Epithelial cell of prostate (primary cell): ENCODE results near the gene CEBPZ.
"Not testable (repeated sequence)": the region's sequence is repeated elsewhere in the genome, so short reads cannot be mapped to it uniquely, and the experiment has no call there.

Experiments used
- DNase-seq: peaks from one replicate; pipeline ENCODE4 v3.0.0-alpha.2; 2011; ENCODE audit warnings: low read depth, low spot score
- H3K27ac ChIP-seq: fragments of 450-650 bp; 2 replicates; pipeline ENCODE4 v1.5.1; 2017; ENCODE audit warnings: mild to moderate bottlenecking

CEBPZ gene

DNA sequence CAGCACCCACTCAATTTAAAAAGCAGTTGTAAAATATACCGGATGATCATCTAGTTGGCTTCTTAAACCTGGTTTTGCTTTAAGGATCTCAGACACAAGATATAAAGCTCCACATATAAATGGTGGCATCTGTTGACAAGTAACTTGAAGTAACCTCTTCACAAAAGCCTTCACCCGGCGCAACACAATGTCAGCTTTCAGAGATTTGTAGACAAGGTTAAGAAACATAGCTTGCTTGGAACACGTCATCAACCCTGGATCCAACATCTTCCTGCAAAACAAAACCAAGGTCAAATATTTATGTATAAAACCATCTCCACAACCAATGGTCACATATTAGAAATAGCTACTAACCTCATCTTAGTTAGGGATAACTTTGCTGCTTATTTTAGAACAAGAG is 8.3 kb downstream of the CEBPZ start:
- no peak overlapping the region for H3K27ac ChIP-seq
- no peak for DNase-seq

DNA sequence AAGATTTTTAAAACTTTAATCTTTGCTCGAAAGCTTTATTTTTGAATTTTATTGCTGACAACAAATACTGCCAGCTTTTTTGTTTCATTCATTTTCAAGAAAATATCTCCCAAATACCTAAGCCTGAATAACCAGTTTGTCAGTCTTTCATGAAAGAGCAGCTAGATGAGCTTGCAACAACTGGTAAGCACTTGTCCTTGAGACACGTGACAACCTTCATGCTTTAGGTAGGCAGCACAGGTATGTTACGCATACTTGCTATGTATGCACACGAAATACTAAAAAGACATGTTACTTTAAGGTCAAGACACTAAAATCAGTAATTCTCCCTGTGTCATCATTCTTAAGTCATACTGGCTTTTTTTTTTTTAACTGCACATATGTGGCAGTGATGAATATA is 12.3 kb downstream of the CEBPZ start:
- H3K27ac ChIP-seq, result peak overlapping the region; percentile 76
- DNase-seq, result peak; percentile 86

DNA sequence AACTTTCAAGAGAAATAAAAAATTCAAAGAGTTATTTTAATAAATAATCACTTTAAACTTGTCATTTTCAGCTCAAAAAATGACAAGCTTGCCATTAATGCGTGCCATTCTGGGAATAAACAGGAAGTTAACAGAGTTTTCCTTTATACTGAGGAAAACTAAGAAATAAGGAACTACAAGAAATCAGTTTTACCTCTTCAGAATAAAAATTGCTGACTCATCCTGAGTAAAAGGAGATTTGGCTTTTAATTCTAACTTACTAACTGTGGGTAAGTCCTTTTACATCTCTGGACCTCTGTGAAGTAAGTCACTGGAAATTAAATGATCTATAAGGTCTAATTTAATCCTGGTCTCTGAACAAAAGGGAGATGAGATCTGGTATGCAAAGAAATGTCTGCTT is 16.1 kb downstream of the CEBPZ start:
- H3K27ac ChIP-seq, result no peak overlapping the region
- no peak for DNase-seq

DNA sequence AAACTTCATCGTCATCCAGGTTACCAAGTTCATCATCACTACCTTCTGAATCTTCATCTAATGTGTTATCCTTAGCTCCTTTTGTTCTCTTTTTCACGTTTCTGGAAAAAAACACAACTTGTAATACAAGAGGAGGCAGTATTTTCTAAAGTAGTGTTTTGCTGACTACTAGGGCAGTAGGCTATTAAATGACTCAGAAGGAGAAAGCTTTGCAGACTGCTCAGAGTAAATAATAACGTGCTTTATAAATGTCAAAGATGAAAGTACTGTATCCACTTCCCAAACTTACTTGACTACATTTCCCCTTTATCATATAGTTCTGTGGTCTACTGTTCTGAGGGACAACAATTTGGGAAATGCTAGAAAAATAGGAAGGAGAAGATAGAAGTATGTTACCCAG is 19.5 kb downstream of the CEBPZ start:
- no peak overlapping the region for H3K27ac ChIP-seq
- no peak for DNase-seq

DNA sequence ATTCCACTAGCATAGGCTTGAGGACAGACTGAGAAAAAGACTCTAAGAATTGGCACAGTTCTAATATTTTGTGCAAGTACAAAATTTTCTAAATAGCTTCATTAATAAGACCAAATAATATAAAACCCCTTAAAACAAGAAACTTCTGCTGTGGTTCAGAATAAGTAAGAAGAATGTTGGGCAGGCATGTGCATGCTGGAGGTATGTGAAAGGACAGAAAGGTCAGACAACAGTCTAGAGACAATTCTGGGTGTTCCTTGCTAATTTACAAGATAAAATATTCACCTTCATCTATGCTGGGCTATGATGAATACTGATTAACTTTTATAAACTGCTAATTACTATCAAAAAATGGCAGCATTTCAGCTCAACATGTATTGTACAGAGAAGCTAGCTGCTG is 20.2 kb downstream of the CEBPZ start:
- DNase-seq, result no peak
- no peak overlapping the region for H3K27ac ChIP-seq

DNA sequence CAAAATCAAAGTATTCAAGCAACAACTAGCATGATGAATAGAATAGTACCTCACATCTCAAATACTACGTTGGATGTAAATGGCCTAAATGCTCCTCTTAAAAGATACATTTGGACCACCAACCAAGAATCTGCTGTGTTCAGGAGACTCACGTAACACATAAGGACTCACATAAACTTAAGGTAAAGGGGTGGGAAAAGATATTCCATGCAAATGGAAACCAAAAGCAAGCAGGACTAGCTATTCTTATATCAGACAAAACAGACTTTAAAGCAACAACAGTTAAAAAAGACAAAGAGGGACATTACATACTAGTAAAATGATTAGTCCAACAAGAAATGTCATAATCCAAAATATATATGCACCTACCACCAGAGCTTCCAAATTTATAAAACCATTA is 24.6 kb downstream of the CEBPZ start:
- not testable (repeated sequence) for H3K27ac ChIP-seq, DNase-seq

DNA sequence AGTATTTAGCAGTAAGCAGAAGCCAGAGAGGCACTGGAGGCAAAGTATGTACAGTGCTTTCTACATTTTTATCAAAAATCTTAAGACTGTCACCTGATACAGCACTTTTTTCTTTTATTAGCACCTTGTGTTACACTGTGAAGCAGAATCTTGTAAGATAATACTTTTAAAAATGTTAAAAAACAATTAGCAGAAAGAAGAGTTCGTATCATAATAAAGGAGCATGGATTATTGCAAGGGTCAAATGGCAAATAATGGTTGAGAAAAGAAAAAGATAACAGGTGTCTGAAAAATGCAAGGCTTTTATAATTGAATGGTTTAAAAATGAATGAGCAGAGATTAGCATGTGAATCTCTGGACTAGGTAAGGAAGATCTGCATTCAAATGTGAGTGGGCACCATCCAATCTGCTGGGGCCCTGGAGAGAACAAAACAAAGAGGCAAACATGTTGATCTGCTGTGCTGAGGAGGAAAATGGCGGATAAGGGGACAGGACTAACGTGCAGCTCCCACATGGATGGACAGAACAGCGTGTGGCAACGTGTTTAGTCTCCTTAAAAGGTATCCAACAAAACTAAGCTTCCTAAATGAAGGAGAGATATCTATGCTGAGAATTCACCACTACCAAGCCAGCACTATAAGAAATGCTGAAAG is 25.6 kb downstream of the CEBPZ start:
- no peak overlapping the region for H3K27ac ChIP-seq
- DNase-seq, result no peak

DNA sequence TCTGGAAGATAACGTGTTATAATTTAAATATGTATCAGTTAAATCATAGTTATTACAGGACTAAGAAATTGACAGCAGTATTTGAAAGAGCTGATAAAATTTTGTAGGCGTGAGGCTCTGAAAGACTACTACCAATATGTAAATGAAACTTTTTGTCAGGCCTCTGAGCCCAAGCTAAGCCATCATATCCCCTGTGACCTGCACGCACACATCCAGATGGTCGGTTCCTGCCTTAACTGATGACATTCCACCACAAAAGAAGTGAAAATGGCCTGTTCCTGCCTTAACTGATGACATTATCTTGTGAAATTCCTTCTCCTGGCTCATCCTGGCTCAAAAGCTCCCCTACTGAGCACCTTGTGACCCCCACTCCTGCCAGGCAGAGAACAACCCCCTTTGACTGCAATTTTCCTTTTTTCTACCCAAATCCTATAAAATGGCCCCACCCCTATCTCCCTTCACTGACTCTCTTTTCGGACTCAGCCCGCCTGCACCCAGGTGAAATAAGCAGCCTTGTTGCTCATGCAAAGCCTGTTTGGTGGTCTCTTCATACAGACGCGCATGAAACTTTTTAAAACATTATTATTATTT is 26.2 kb downstream of the CEBPZ start:
- not testable (repeated sequence) for H3K27ac ChIP-seq, DNase-seq

DNA sequence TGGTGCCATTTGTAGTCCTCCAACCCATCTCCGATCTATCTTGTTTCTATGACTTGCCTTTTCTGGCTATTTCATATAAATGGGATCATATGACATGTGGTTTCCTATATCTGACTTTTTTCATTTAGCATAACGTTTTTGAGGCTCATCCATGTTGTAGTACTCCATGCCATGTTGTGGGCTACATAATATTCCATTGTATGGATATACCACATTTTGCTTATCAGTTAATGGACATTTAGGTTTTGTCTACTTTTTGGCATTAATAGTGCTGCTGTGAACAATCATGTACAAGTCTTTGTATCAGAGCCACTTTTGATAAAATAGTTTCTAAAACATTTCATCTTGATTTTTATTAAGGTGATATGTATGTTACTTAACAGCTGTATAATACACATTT is 27.7 kb downstream of the CEBPZ start:
- H3K27ac ChIP-seq, result no peak overlapping the region
- no peak for DNase-seq

DNA sequence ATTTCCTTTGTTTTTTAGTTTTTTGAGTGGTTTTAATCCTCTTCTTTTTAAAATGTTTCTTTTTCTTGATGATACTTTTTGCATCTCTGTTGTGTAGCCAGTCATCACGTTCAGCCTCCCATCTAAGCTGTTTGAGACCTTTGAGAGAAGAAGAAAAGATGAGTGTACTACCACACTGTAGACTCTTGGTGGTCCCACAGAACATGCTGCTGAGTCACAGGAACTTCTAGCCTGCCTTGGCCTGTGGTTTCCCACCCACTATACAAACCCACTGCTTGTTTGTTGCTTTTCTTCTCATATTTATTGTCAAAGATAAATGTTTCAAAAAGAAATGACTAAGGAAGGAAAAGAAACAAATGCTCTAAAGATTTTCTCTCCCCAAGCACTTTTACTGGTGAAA is 29.6 kb downstream of the CEBPZ start:
- H3K27ac ChIP-seq, result no peak overlapping the region
- DNase-seq, result no peak

DNA sequence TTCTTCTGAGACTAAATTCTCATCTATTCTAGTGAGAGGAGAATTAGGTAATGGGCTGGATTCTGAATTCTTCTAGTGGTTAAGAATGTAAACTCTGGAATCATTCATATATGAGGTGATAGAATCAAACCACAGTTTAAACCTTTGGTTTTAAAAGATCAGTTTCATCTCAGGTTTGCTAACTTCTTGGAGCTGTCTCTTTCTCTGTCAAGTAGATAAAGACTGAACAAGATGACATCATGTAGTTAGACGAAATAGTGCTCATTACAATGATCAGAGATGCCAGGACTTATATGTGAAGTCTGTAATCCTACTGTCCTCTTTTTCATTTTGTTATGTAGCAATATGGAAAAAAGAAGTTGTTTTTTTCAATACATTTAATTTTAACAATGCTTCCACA is 30.2 kb downstream of the CEBPZ start:
- no peak overlapping the region for H3K27ac ChIP-seq
- no peak for DNase-seq

DNA sequence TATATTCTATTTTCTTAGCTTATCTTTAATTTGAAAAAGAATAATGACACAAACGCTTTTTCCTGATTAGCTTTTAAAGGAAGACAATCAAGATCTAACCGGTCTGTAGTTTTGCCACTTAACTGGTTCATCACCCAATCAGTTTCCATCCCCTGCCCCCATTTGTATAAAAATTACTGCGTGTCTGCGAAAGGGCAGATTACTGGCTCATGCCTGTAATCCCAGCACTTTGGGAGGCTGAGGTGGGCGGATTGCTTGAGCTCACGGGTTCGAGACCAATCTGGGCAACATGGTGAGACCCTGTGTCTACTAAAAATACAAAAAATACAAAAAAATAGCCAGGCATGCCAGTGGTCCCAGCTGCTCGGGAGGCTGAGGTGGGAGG is 32.7 kb downstream of the CEBPZ start:
- H3K27ac ChIP-seq, result no peak overlapping the region
- no peak for DNase-seq

DNA sequence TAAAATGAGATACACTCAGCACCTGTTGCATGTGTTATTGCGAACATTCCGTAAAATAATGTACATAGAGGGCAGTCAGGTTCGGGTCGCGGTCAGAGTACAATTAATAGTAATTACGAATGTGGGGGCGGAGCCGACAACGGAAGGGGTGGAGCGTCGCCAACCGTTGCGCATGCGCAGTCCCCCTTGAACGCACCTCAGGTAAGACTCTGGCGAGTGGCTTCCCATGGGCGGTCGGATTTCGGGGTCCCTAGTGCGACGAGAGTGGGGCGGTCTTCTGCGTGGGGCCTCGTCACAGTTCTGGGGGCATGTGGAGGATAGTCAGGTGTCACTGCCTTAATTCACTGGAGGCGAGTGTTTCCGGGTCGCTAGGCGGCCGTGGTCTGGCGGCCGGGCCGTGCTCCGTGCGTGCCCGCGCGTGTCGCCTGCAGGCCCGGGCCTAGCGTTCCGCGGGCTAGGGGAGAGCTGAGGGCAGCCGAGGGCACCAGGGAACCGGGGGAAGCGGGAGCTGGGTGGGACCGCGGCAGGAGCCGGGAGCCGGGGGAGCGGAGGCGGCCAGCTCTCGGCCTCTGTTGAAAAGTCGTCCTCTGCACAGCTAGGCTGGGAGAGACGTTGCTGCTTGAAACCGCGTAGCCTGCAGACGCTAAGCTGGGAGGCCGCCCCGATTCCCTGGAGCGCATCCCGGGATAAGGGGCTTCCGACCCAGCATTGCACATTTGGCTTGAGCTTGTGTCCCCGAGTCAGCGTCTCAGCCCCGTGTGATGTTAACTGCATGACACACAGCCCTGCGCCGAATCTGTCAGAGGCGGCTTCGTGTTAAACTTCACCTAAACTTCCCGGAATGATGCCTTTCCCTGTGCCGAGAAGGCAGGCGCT is 34.8 kb downstream of the CEBPZ start, which contains the start of gene CEBPZOS:
TSS of gene CEBPZOS (plus strand) at position 177 of the 876 bp plus-strand sequence. CDS start 3,209 bp downstream, outside the sequence.
- peak; percentile 16 for DNase-seq
- peak within 1 kb of the TSS; percentile 69 for H3K27ac ChIP-seq

DNA sequence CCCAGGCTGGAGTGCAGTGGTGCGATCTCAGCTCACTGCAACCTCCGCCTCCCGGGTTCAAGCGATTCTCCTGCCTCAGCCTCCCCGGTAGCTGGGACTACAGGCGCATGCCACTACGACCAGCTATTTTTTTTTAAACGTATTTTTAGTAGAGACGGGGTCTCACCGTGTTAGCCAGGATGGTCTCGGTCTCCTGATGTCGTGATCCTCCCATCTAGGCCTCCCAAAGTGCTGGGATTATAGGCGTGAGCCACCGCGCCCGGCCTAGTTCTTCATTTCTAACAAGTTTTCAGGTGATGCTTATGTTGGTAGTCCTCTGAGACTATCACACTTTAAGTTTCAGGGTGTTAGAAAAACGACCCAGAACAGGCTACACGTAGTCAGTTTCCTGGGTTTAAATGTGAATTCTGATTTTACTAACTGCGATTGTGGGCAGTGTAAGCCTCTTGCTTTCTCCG is 35.5 kb downstream of the CEBPZ start:
- not testable (repeated sequence) for DNase-seq
- peak overlapping the region; percentile 69 for H3K27ac ChIP-seq

DNA sequence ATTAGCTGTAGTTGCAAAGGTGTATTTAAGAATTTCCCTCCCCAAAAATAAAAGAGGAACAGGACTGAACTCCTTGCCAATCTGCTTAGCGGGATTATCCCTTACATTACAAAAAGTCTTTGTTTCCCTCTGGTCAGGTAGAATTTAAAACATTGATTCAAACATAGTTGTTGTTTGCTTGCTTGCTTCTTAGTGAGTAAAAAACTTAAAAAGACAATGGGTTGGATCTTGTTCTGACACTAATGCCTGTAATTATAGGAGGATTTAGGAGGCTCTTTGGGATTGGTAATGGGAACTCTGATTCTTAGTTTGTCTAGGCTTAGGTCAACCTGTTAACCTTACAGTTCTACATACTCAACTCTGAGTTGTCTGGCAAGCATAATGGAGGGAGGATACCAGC is 38.8 kb downstream of the CEBPZ start:
- no peak overlapping the region for H3K27ac ChIP-seq
- DNase-seq, result no peak

DNA sequence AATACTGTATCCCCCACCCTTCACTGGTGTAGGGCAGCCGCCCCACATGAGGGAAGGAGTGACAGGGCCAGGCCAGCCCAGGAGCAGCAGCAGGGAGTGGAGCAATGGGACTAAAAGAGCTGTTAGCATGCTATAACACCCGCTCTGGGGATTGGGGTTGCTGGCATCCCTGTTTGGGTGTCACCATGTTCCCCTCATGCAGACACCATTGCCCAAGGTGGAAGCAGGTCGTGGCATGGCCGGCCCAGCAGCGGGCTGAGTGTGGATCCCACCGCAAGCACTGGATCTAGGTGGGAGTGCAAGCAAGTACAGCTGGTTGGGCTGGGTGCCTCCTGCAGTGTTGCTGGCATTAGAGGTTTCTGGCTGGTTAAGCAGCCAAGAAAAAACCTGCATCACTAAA is 39.6 kb downstream of the CEBPZ start:
- no peak for DNase-seq
- no peak overlapping the region for H3K27ac ChIP-seq

DNA sequence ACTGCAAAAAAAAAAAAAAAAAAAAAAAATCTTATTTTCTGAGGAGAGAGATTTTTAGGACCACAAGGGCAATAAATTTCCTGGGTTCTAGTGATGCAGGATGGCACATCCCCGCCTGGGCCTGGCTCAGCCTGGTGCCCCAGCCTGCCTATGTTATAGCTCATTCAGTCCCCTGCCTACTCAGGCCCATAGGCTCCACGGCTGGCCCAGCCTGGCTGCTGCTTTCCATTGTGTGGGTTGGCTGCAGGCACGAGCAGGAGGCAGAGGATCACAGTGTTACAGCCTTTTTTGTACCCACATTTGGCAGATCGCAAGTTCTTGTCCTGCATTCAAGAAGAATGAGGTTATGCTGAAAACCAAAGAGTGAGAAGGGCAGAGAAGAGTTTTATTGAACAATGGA is 40.1 kb downstream of the CEBPZ start:
- no peak overlapping the region for H3K27ac ChIP-seq
- DNase-seq, result no peak

DNA sequence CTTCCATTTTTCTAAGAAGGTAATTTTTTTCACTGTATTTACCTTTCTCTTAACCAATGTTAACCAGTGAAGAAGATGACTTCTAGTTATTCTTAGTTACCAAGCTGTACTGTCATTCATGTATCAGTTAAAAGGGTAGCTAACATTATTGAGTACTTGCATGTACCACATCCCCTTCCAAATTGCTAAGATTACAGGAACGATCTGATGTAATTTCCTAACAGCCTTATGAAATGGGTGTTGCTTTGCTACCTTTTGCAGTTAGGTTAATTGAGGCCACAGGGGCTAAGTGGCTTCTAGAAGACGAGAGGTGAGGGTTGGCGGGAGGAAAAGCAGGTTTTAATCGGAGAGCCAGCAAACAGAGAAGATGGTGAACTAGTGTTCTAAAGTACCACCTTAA is 41.1 kb downstream of the CEBPZ start:
- H3K27ac ChIP-seq, result peak overlapping the region; percentile 62
- no peak for DNase-seq

DNA sequence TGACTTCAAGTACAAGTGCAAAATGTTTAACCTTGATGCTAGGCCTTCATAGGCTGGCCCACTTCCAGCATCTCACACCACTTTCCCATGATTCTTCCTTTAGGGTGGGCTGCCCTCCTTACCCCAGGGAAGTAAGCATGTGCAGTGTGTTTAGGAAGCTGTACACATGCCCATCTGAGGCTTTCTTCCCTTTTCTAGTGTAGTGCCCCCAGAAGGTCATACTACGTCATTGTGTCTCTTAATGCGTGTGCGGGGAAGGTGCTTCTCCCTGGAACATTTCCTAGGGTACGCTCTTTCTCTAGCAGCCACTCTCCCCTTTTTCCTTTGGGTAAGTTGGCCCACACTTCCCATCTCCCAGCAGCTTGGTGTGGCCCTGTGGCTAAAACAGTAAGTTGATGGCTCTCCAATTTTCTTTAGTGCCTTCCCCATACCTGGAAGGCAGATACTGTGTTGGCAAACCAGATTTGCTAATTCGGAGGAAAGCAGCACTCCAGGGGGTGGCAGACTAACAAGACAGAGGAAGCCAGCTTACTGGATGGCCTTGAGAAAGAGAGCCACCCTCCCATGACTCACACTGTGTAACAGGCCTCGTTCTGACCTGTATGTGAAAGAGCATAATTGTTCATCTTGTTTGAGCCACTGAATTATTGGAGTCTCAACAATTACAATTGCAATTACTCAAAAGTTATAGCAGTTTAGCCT is 41.8 kb downstream of the CEBPZ start:
- peak; percentile 71 for DNase-seq
- H3K27ac ChIP-seq, result peak overlapping the region; percentile 62

DNA sequence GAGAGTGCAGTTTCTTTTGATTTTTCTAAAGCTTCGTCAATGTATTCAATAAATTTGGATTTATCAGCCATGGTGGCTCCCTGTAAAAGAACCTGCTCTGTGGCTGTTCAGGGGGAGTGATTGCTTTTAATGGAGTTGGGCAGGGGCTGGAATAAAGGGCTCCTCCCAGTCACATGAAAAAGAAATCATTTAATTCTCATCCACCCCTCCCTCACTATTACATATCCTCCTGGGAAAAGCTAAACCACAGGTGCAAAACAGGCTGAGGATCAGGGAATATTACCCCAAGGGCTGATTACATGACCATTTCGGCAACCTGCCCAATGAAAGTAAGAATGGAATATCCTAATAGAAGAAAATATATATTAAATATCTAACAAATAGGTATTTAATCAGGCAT is 42.8 kb downstream of the CEBPZ start, which contains the start of gene SULT6B1:
TSS of gene SULT6B1 (minus strand) at position 101 of the 400 bp plus-strand sequence. CDS start at position 71, 30 bp downstream.
- peak within 1 kb of the TSS; percentile 62 for H3K27ac ChIP-seq
- DNase-seq, result no peak
